Endometrium (tissue), 2 donors: ENCODE measurements around the gene APCDD1.
"Not testable (repeated sequence)": the region's sequence is repeated elsewhere in the genome, so short reads cannot be mapped to it uniquely, and the experiment has no call there.

Source experiments
- FAIRE-seq: peaks from 2 replicates; lab custom pipeline; 2012; peaks lifted over from hg19 to GRCh38; lab: Jason Lieb, UNC
- donor health status: control.
- donor health status: control.

Gene APCDD1

DNA sequence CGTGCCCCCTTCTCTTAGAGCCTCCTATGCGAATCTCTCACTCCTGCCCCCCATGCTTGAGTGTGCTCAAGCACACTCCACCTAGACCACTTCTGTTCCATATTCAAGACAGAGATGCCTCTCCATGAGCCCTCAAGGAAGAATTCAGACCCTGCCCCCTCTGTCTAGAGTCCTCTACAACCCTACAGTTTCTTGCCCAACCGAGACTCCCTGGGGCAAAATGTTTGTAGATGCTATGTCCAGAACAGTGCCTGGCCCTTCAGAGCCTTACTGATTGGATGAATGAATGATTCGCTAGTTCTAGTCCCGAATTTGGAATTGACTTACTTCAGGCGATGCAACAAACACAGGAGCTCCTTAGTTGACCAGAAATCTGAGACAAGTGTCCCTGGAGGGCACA, 8.7 kb downstream of the APCDD1 start:
- FAIRE-seq = no peak

DNA sequence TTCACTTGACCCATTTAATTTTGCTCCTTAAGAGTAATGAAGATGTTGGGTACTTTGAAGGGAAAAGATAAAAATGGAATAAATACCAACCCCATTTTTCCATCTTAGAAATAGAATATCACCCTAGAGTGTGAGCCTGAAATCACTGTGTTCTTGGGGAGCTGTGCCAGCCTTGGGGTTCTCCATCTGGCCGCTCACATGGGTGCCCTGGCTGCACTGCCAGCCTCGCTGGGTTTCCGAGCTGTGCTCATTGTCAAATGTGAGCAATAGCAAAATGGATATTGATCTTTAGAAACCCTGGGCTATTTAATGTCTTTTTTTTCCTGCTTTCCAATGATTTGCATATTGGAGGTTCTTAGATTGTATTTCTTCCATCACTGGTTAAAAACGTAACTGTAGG, 9.3 kb downstream of the APCDD1 start:
- FAIRE-seq = no peak

- FAIRE-seq = not testable (repeated sequence)
Measured at GRCh38 chr18:10464161-10464648, 9.8 kb downstream of the APCDD1 start.

- FAIRE-seq = no peak
Measured at GRCh38 chr18:10465174-10465939, 10.9 kb downstream of the APCDD1 start.

- FAIRE-seq = no peak
Measured at GRCh38 chr18:10470429-10470828, 16.0 kb downstream of the APCDD1 start.

GRCh38 chr18:10471574-10471973, 17.1 kb downstream of the APCDD1 start:
- FAIRE-seq = no peak

DNA sequence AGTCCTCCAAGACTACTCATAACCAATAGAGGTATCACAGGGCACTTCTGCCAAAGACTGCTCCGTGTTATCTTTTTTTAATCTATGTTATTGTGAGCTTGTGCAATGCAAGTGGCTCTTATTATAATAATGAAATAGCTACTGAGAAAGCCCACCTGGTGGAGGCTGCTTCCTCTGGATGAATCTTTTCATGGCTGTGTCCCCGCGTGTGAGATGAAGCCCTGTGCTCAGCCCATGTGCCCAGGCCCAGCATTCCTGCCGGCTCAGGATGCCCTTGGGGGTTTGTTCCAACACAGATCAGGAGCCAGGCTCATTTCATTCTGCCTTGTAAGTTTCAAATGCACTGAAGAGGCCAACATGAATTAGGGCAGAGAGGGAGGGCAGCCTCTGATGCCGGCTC, 18.7 kb downstream of the APCDD1 start:
- FAIRE-seq = no peak

- FAIRE-seq = no peak
Measured at GRCh38 chr18:10474309-10474708, 19.9 kb downstream of the APCDD1 start.

DNA sequence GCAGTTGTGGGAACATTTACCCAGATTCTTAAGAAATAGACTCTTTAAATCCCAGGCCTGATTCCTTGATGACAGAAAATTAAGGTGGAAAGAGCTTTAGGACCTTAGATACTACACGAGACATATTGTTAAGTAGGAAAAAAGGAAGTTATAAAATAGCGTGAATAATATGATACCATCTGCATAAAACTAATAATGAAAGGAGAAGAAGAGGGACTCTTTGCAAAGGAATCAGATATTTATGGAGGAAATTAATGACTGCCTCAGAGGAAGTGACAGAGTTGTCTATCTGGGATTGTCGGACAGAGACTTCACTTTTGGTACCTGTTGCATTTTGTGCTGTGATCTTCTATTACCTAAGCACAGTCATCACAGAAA, 20.8 kb downstream of the APCDD1 start:
- FAIRE-seq = no peak

- FAIRE-seq = no peak
Measured at GRCh38 chr18:10475654-10476291, 21.3 kb downstream of the APCDD1 start.

DNA sequence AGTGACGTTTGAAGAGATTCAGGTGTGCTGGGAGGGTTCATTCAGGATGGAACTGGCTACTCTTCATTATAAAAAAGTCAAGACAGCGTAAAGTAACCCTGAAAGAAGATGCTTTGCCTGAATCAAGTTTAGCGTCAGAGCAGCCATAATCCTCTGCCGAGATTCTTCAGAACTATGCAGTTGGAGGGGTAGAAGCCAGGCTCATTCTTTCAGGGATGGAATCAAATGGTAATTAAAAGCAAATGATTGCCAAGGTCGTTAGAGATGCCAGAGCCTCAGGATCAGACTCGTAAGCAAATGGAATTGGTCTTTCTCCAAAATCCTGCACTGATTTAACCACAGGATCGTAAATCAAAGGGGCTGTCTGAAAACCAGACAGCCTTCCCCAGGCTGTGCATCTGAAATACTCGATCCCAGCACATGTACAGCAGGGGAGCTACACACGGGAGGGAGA, 21.9 kb downstream of the APCDD1 start:
- no peak for FAIRE-seq

DNA sequence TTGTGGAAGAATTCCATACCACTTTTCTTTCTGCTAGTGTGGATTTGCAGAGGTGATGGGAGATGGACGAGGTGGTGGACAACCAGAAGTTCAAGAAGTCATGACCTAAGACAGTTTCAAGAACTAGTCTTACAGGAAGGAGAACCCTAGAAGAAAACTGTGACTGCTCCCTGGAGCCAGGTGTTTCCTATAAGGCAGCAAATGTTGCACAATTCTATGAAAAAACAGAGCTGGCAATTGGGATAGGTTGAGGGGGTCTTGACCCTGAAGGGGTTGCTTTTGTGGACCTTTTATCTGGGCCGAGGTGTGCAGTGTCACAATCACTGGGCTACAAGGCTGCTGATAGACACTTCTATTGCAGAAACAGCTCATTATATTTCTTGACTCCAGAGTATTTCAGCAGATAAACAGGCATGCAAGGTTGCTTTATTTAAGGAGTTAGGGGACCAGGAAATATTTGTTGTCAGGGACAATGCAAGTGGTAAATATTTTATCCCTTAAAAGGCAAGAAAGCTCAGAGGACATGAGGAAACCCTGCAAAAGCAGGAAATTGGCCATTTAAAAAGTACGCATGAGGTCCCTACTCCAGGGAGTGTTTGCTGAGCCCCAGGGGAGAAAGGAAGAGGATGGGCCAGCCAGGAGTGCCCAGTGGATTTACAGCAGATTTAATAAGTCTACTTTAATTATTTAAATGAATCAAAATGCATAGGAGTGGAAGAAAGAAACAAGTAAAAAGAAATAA, 22.9 kb downstream of the APCDD1 start:
- FAIRE-seq = no peak

GRCh38 chr18:10477863-10478260, 23.4 kb downstream of the APCDD1 start:
- no peak for FAIRE-seq

DNA sequence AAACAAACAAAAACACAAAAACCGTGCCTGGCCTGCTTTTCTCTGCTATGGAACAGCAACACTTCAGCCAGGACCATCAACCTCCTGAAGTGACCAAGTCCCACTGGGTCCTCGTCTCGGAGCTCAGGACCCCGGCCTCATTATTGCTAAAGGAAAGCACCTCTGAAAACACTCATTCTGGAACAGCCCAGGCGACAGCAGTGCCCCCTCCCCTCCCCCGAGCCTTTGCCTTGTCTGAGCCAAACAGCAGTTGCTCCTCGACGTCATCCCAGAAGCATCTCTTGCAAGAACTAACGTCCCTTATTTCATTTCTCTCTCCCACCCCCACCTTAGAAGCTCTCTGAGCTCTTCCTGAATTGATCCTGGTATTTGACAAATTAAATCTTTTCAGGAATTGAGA, 27.4 kb downstream of the APCDD1 start:
- no peak for FAIRE-seq

DNA sequence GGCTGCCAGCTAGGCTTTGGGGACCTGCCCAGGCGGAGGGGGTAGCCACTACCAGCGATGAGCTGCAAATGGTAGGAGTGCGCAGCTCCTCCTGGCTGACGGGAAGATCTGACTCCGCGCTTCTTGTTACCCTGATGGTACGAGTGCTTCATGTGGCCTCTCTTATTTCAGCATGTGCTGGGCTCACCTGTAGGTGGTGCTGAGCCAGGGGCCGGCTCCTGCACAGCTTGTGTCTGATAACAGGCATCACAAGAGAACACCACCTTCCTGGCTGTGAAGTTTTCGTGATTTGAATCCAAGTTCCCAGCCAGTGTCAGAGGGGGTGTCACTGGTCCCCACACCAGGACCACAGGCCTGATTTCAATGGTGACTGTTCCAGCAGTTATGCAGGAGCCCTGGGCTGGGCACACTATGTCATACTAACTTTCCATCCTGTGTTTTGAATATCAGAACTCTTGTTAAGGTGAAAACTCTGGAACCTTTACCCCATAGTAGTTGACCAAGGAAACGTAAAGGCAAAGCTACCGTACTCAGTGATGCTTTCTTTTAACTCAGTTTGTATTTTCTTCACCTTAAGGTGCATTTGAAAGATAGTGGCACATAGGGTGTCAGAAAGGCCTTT, 28.0 kb downstream of the APCDD1 start:
- FAIRE-seq = no peak

DNA sequence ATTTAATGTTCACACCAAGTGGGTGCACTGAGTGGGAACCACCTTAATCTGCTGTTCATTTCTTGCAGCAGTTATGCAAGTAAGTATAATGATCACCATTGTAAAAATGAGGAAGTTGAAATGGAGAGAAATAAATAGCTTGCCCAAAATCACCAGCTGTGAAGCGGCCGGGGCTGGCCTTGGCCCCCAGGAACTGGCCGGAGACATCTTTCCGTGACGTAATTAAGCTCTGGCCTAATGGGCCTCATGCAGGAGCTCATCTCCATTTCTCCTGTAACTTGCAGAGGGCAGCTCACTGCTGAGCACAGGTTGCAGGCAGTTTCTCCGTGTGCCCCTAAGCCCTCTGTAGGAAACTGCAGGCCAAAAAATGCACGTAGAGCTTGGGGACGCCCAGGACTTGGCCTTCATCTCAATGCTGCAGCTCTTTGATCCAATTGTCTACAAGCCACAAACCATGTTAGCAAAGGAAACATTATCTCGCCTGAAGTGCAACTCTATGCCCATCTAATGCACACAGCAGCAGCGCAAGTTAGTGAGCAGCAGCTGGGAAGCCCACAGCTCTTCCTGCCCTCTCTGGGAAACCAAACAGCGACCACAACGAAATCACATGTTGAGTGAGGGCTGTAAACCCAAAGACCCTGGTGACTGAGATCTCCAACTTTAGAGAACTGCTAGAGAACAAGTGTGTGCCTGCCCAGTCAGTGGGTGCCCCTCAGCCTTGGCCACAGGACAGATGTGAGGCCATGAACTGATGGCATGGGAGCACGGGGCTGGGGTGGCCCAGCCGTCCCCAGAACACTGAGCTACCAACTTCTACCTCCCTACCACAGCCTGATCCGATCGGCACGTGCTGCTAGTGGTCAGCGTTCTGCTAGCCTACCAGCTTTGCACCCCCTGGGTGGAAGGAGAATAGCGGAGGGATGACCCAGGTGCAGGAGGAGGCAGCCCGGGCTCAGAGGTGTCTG, 28.8 kb downstream of the APCDD1 start:
- no peak for FAIRE-seq

GRCh38 chr18:10485475-10485874, 31.0 kb downstream of the APCDD1 start:
- no peak for FAIRE-seq

- FAIRE-seq = no peak
Measured at GRCh38 chr18:10486362-10486761, 31.9 kb downstream of the APCDD1 start.

- FAIRE-seq = no peak
Measured at GRCh38 chr18:10487154-10487553, 32.7 kb downstream of the APCDD1 start.

- FAIRE-seq = peak; percentile 39
Measured at GRCh38 chr18:10488017-10488416, 33.6 kb downstream of the APCDD1 start.
